CD4-positive, alpha-beta T cell treated with Interleukin-15 for 4 hours (primary cell): ENCODE data around the gene CNTNAP2.

Experiments used
- DNase-seq: peaks from one replicate; pipeline ENCODE4 v3.0.0-alpha.2; 2020; ENCODE audit warnings: low spot score

Gene CNTNAP2

DNA sequence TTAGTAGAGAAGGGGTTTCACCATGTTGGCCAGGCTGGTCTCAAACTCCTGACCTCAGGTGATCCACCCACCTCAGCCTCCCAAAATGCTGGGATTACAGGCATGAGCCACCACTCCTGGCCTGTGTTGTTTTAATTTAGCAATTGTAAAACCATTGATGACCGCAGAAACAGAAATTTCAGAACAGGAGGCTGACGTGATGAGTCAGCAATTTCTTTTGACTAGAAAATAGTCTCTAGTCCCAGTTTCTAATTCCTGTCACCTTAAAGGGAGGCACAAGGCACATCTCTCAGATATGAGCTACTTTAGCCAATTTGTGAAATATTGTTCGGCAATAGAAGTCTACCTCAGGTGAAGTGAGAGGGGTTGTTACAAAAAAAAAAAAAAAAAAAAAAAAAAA is 2033.1 kb downstream of the CNTNAP2 start:
- no peak for DNase-seq

DNA sequence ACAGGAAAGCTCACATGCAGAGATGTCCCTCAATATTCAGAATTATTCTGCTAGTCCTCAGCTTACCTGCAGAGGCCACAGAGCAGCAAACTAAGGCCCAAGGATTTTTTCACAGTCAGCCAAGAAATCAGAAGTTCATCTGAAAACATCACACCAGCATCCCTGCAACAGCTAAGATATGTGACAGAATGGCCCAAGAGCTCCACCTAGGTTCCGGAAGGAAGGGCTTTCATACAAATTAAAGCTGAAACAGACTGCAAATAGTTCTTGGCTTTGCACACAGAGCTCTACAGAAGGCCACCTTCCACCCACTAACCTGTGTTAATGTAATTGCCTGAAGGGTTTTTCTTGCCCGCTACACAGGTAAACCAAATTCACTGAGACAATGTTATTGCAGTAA is 2035.2 kb downstream of the CNTNAP2 start:
- no peak for DNase-seq

DNA sequence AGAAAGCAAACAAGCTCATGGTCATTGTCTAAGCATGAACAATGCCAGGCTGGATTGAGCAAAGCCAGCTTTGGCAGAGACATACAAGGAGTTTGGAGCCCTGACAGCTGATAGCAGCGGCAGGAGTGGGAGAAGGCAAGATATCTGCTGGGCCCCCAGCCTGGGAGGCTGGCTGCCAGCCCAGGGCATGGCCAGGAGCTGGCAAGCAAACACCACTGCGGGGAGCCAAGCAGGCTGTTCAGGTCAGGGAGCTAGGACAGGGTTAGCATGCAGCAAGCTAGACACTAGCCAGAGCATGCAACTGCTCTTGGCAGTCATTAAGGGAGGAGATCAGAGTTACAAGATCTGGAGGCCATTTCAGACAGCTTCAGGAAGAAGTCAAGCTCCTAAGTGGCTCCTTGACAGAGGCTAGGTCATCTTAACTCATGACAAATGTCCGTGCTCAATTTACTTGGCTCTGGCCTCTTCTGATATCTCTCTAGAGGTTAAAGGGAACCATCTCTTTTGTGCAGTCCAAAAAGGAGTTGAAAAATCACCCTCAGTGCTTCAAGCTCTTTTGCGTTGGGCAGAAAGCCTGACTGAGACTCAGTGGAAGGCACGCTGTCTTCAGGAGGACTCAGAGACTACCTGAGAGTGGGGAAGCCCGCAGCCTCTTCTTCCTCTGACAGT is 2037.1 kb downstream of the CNTNAP2 start:
- no peak for DNase-seq

DNA sequence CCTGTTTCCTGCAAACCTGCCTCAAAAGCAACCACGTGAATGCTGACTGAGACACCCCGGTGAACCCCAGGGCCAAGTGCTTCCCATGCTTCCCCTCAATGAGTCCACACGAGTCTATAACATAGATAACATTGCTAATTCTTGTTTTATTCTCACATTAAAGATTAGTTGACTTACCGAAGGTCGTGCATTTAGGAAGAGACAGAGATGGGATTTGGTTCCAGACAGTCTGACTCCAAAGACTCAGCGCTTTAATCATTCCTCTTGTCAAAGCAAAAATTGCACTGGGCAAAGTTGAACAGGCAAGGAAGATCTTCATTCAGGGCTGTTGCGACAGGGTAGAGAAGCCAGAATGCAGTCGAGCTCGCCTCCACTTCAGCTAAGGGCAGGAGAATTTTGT is 2038.4 kb downstream of the CNTNAP2 start:
- DNase-seq = no peak

DNA sequence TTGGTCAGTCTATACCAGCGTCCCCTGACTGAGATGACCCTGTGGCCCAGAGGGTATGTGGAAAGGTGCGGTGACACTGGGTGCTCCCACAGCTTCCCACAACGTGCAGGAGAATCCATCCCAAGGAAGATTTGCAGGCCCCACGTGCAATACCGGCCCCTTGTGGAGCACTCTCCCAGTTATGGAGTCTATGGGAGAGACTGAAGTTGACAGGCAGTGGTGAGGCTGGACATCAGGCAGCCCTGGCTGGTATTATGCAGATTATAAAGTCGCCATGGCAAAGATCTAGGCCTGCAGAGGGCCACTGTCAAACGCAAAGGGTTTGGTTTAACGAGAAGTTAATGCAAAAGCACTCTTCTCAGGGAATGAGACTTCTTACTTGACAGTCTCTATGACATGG is 2039.2 kb downstream of the CNTNAP2 start:
- DNase-seq = no peak

DNA sequence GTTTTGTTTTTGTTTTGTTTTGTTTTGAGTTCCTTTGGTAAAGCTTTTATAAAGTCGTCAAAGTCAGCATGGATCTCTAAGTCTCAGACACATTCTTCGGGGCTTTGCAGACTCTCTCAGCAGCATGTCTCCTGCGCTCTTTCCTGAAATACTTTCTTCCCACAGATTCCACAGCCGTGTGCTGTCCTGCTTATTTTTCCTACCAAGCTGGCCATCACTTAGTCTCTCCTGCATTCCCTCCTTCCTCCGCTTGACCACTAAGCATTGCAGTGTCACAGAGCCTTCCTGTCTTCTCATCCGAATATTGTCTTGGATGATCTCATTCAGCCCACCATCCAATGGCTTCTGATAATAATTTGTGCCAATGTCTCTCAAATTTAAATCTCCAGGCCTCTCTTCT is 2039.6 kb downstream of the CNTNAP2 start:
- DNase-seq = no peak

DNA sequence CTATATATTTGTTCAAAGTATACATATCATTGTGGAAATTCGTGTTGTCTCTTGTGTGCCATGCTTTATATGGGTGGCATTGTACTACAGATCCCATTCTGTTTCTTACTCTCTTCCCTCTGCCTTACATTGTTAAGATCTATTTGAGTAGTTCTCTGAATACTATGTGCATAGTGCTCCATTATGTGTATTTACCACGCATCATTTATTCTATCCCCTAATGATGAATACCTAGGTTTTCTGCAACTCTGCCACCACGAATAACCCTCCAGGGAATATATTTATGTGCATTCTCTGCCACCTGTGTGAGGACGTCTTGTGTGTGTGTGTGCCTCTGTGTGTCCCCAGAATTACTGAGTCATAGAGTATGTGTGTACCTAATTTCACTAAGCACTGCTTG is 2042.7 kb downstream of the CNTNAP2 start:
- DNase-seq = no peak

DNA sequence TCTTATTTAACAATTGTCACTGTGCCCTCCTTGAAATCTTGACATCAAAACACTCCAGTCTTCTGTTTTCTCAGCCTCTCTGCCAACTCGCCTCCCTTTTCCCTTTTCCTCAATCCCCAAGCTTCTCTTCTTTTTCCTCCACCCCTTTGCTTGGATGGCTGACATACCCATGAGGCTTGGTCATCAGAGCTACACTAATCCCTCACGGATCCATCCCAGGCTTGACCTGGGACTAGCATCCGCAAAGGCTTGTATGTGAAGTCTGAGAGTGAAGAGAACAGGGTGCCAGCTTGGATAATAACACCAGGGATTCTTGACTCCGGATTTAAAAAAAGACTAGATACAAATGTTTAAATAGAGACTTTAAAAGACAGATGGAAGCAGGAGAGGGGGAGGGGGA is 2045.2 kb downstream of the CNTNAP2 start:
- no peak for DNase-seq

DNA sequence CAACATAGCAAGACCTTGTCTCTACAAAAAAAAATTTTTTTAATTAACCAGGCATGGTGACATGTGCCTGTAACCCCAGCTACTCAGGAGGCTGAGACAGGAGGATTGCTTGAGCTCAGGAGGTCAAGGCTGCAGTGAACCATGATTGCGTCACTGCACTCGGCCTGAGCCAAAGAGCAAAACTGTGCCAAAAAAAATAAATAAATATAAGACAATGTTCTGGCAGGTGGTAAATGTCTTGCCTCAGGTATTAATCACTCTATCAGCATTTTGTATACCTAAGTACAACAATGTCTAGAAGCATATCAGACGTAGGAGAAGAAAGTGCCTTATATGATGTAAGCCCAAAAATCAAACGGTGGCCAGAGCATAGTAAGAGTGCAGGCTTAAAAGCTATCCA is 2046.2 kb downstream of the CNTNAP2 start:
- no peak for DNase-seq

DNA sequence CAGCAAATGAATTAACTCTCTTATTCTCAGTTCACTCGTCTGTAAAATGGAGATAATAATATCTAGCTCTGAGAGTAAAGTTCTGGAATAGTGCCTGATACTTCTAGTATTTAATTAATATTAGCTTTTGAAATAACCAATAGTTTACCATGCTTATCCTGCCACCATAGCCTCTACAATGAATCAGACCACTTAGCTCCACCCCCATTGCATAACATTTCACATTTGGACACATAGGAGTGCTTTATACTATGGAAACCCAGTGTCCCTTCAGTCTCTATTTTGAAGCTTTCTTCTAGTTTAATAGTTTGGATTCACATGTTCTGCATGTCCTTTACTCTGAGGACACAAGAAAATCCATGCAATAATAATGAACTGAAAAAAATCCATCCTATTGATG is 2046.6 kb downstream of the CNTNAP2 start:
- DNase-seq = no peak

DNA sequence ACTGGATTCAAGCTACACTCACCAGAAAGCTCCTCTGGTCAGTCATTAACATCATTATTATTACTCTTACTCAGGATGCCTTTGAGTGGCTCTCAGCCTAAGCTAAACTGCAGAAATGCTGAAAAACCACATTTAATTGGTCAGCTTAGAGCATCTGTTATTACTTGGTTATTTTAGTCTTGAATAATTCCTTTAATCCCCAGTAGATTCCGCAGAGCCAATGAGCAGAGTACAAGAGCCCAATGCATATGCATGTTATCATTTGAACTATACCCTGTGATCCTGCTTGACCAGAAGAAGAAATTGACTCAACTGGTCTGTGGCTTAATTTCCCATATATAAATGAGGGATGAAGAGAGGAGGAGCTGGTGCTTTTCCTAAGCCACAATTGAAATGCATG is 2056.3 kb downstream of the CNTNAP2 start:
- no peak for DNase-seq

DNA sequence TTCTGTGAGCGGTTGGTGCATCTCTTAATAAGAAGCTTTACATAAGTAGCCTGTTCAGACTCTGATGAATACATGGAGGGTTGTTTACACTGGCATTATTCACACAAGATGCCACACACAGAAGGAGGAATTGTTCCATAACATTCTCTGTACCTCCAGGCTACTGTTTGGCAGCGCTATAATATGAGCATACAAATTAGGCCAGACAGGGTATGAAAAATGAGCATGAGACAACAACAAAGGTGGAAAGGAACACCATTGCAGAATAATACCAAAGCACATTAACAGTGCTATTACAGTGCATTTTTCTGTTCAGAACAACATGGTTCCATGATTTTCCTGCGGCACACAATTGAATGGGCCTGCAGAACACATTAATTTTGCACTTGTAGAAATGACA is 2056.8 kb downstream of the CNTNAP2 start:
- DNase-seq = no peak

DNA sequence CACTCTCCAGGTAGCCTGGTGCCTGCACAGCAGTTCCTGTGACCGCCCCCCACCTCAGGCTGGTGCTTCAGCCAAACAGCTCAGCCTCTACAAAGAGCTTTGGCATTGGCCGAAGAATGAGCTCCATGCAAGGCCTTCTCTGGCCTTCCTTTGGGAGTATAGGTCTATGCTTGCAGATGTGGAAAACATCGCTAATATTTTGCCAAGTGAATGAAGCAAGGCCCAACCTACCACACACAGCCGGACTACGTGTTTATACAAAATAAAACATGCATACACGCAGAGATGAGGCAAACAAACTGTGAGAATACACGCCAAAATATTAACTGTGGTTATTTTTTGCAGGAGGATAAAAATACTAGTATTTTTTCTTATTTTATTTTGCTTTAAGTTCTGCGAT is 2057.8 kb downstream of the CNTNAP2 start:
- DNase-seq = no peak

DNA sequence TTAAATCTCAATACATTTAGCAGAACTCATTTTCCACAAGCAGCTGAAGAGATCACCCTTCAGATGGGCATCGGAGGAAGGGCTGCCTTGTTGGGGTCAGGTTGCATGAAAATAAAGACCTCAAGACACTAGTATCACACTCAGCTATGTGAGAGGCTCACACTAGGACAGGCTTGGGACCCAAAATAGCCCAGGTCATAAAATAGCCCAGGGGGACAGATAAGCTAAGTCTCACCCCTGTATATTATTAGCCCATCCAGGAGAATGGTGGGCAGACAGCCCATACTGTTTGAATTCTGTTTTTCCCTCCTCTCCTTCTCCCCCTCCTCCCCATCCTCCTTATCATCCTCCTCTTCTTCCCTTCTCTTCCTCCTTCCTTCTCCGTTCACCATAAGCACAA is 2058.9 kb downstream of the CNTNAP2 start:
- DNase-seq = no peak

DNA sequence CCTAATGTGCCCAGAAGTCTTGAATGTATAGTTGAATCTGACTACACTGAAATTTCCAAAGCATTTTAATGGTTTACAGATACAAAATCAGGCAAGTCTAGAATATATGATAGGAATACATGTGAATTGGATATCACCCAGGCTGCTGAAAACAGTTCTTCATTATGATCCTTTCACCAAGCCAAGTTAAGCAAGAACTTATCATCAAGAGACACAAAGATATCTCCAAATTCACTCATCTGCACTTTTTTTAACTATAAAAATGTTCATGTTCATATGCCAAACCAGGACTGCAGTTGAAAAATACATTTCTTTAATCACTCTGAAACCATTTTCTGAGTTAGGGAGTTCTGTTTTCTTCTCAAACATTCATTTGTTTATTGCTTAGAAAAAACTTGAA is 2061.4 kb downstream of the CNTNAP2 start:
- DNase-seq = no peak

DNA sequence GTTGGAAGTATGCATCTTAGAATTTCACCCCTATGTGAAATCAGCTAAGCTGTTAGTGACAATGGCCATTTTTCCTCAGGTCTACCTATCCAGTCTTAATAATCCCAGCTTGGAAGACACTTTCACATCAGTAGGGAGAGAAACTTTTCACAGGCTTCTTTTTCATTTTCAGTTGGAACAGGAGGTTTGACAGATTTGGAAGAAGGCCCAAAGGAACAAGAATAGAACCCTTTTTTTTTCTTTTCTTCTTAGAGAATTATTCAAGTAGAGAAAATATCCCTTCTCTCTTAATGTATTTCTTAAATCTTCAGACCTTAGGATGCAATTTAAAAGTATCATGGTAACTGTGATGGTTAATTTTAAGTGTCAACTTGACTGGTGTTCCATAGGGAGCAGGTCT is 2063.5 kb downstream of the CNTNAP2 start:
- DNase-seq = no peak

DNA sequence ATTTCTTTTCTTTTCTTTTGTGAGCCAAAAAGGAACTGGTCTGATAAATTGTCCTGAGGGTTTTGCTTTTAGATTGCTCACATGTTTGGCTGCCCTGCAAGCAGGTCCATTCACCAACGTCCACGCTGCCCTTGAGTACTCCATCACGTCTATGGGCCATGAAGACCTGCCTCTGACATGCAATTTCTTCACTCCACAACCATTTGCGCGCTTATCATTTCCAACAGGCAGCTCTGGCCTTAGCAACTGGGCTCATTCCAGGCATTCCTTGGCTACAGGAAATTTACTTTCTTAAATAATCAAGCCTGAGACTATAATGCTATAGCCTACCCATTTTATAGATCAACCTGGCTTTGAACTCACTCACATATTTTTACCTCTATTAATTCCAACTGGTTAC is 2065.7 kb downstream of the CNTNAP2 start:
- no peak for DNase-seq

DNA sequence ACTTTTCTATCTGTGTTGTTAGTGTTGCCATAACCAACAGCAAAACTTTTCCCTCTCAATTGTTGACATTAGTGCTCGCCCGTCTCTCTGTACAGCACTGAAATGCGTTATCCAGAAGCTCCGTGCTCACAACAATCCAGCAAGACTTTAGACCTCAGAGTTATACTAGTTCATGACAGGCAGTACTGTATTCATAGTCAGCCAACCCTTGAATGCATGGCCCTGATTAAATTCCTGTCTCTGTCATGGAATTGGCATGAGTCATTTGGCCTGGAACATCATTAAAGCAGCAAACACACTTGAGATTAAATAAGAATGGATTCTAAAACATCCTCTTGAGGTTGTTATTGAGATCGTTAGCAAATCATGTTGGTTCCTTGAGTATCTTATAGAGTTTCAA is 2068.4 kb downstream of the CNTNAP2 start:
- DNase-seq = no peak

DNA sequence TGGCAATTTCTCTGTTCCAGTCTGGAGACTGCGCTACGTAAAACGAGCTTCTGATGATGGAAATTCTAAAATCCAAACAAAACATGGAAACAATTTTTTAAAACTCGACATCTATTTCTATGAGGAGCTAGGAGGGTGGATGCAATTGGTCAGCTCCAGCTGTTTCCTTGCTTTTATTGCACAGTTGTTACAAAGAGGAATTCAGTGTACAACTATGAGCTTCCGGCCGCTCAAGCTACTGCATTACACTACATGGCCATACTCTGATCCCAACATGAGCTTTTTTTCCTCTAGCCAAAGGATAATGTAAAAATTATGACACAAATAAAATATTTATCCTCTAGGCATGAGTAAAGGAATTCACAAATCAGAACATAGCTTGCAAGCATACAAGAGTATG is 2070.9 kb downstream of the CNTNAP2 start:
- no peak for DNase-seq

DNA sequence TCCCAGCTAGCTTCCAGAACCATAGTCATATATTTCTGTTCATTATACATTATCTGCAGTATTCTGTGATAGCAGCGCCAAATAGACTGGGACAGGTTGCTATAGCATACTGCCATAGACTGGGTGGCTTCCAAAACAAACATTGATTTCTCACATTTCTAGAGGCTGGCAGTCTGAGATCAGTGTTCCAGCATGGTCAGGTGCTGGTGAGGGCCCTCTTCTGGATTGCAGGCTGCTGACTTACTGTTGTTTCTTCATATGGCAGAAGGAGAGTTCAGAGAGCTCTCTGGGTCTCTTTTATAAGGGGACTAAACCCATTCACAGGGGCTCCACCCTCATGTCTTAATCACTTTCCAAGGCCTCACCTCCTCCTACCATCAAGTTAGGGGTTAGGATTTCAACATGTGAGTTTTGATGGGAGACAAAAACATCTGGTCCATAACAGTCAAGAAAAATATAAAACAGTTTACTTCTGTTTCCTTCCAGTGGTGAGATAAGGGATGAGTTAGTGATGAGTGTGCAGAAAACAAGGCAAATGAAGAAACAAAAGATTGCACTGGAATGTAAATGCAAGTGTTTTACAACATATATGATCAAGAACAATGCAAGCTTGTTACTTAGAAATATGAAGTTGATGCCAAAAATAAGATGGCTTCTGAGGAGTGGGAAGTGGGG is 2074.9 kb downstream of the CNTNAP2 start:
- DNase-seq = no peak

DNA sequence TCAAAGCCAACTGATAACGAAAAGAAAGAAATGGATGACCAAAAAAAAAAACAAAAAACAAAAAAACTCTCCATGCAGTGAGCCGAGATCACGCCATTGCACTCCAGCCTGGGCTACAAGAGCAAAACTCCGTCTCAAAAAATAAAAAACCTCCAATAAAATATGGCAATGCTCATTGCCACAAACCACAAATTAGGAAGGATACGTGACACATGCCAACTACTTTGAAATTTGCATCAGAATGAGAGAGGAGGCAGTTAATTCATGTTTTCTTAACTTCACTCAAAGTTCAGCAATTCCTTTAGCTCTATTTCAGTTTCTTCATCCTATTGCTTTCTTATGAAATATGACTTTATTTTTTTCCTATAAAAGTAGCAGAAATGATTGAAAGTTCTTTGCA is 2075.9 kb downstream of the CNTNAP2 start:
- no peak for DNase-seq

DNA sequence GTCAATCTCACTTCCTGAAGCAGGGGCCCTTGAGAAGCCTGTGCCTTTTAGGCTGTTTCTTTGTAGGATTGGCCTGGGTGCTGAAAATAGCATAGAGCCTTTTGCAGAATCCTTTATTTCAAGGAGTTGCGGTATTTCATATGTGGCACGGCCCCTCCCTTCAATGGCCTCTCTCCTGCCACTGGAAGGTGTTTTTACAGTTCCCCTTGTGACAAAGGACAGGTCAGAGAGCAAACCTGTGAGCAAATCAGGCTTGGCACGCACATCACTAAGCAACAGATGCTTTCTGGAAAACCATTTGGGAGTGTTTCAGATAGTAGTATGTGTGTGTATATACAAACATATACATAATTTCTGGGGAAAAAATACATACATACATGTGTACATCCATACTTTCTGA is 2085.4 kb downstream of the CNTNAP2 start:
- no peak for DNase-seq

DNA sequence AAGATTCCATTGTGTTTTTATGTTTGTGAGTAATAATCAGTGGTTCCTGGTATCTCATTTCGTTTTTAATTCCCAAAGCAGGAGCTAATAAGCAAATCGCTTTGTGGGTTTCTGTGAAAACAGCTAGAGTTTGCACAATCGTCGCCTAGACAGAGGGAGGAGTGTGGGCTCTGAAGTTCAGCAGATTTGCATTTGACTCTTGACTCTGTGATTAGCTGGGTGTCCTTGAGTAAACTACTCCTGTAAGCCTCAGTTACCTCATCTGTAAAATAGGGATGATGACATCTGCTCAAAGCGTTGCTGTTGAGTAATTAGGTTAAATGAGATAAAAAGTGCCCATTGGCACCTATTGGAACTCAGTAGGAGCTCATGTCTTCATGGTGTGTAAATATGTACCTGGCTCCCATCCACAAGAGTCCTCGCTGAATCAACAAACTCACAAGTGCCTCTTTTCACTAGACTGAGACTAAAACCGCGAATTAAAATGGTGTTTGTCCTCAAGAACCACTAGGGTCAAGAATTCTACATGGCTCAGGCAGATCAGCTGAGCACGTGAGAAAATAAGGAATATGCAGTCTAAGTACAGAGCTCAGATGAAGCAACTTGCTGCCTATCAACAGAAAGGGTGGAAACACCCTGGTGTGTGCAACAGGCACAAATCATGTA is 2088.2 kb downstream of the CNTNAP2 start:
- no peak for DNase-seq
